NCI-H510A treated with DMSO at 0.1 percent for 48 hours (cell line): ENCODE data around the gene ABCB6.

ENCODE experiments used
- DNase-seq: peaks from one replicate; lab custom pipeline; 2025; lab: John Stamatoyannopoulos, UW

ABCB6 gene

DNA sequence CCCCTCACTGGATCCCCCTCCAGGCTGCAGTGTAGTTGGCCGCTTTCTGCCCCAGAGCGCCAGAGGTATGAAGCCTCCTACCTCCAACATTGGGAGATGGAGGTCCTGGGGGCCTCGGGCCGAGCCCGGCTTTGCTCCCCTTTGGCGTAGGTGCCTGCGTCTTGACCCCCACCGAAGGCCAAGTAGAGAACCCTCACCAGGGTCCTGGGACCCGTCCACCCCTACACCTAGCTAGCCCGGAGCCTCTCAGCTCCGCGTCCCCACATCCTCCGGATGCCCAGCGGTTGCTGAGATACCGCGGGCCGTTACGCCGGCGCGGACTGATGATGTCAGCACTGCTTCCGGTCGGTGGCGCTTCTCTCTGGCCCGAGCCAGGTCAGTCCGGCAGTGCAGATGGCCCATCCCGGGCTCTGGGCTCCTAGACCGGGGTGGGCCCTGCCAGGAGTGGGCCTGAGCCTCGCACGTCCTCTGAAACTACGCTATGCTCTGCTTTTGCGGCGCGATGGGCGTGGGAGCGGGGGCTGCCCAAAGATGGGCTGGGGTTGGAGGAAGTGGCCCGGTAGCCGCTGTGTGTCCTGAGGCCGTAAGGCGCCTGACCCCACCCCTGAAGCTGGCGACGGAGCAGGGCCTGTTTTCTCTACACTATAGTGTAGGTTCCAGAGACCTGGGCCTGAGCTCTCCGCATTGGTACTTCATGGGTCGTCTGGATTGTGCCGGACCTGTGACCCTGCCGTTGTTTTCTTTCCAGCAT is 26.6 kb upstream of the ABCB6 start, which contains the start of the genes GLB1L and STK16:
GLB1L (minus strand) TSS at position 297 of the 751 bp plus-strand sequence. CDS start 1,871 bp downstream, outside the sequence.
STK16 (plus strand) TSS at position 332 of the 751 bp plus-strand sequence. CDS start 521 bp downstream, outside the sequence.
- peak; percentile 84 for DNase-seq

DNA sequence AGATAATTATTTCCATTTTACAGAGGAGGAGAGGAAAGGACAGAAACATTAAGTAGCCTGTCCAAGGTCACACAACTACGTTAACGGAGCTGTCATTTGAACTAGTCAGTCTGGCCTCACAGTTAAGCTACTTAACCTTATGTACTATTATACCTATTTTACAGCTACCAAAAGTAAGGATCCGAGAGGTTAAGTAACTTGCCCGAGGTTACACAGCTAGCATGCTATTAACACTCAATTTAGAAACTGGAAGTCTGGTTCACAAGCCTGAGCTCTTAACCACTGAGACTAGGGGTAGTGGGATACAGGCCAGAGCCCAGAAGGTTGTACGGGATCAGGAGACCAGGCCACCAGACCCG is 26.0 kb upstream of the ABCB6 start:
- DNase-seq: no peak

DNA sequence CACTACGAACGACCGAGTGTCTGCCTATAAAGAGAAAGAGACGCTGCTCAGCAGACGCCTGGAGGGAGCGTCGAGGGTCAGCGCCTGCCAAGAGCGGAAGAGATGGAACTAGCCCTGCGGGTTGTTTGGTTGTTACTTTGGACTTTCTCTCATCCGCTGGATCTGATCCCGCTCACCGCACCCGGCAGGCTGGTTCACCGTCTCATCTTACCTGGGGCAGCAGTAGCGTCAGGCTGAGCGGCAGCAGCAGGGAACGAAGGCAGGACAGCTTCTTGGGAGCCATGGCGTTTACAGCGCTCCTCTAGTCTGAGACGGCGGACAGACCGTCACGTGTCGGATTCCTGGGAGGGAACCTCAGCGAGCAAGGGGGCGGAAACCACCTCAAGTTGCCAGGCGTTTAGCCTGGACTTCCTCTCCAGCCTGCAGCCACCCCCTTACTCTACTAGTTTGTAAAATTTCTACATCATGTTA is 24.6 kb upstream of the ABCB6 start:
- DNase-seq: no peak

DNA sequence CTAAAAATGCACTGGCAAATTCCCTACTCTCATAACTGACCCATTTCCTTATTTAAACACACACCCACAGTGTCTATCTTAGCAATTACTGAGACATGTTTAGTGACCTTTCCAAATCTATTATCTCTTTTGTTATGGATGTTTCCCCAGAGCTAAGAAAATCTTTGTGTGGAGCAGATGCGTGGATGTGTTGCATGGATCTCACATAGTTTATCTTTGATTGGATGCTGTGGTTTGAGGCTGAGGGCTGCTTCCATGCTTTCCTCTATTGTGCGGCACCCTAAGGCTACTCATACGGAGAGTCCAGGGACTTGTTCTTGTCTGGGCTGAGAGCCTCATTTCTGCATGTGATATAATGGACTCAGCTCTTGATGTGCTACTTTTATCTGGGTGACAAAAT is 15.6 kb upstream of the ABCB6 start:
- no peak for DNase-seq

DNA sequence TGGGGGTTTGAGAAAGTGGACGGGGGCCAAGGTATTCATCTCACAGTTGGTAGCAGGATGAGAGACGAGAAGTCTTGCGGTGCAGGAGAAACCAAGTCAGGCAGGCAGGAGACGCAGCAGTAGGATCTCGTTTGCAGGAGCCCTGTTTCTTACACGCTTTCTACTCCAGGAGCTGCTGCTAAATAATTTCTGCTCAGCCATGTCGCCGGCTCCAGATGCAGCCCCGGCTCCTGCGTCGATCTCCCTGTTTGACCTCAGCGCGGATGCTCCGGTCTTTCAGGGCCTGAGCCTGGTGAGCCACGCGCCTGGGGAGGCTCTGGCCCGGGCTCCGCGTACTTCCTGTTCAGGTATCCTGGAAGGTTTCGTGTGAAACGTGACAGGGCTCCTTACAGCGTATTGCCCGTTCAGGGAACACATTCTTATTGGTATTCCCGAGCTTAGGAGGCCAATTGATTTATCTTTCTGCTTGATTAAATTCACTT is 11.3 kb upstream of the ABCB6 start:
- peak; percentile 17 for DNase-seq

DNA sequence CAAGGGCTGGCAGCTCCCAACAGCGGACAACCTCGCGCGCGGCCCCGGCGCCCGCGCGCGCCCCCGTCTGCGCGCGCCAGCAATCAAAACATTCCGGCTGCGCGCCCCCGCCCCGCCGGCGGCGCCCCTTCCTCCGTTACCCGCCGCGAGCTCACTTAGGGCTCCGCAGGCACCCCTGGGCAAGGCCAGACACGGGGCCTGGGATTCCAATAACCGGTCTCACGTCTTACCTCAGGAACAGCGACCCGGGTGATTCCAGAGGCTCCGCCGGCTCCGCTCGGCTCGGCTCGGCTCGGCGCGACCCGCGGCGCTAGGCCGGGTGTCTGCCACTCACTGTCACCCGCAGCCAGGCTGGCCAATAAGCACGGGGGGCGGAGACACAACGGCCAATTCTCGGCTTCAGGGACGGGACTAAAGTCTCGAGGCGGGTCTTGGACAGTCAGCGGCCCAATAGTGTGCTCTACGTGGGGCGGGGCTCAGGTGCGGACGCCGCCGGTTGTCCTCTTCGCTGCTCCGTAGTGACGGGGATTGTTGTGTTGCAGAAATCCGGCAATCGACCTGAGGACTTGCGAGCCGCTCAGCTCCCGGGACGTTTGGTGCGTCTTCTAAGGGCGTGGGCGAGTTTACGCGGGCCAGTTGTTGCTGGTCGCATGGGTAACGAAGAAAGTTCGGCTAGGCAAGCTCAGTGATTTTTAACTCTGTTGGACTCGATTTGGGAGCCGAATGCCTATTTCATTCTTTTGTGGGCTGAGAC is 10.7 kb upstream of the ABCB6 start, which contains the start of the genes ANKZF1 and ATG9A:
ANKZF1 (plus strand) TSS at position 502 of the 754 bp plus-strand sequence. CDS start 452 bp downstream, outside the sequence.
ATG9A (minus strand) TSS at position 332 of the 754 bp plus-strand sequence. CDS start 1,612 bp downstream, outside the sequence.
- DNase-seq: peak; percentile 99

DNA sequence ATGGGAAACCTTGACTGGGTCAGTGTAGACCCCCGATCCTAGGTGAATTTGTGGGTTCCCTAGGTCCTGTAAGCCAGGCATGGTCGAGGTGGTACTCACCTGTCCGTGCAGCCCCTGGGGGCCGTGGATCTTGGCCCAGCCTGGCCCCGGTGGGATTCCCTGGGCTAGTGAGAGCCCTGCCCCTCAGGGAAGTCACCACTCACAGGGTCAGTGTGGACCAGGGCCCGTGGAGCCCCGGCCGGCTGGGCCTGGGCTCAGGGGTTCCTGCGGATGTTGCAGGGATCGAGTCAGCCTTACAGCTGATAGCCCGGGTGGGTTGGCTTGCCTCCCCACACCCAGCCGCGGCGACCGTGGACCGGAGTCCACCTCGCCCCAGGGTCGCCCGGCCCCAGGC is 10.2 kb upstream of the ABCB6 start:
- no peak for DNase-seq

DNA sequence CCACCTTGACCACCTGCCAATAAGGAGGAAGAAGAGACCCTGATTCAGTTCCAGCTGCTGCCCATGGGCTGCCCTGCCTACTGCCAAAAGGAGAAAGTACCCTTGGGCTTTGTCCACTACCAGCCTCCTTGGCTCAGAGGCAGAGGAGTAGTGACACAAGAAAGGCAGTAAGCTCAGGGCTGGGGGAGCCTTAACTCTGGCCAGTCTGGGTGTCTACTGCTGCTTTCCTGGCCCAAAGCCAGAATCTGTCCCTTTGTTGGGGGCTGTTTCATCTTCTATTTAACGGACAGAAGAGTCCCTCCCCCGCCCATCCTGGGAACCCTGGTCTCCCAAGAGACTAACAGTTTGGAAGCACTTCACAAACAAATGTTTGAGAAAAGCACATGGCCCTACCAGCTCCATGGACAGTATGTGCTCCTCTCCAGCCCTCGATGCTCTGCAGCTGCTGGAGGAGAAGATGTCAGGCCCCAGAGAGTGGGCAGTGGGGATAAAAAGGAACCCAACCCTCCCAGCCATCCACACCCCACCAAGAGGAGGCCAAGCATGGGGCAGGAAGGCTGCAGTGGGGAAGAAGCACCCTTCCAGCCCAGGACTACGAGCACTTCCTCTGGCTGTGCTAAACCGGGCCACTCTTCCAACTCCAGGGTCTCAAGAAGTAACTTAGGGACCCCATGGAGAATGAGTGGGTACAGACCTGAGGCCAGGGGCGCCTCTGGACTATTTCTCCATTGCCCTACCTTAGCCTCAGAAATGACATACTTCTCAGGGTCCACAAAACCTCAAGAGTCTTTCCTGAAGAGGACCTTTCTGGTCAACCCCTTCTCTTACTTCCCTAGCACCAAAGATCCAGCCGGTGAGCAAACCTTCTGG is 9.5 kb upstream of the ABCB6 start:
- DNase-seq: no peak

DNA sequence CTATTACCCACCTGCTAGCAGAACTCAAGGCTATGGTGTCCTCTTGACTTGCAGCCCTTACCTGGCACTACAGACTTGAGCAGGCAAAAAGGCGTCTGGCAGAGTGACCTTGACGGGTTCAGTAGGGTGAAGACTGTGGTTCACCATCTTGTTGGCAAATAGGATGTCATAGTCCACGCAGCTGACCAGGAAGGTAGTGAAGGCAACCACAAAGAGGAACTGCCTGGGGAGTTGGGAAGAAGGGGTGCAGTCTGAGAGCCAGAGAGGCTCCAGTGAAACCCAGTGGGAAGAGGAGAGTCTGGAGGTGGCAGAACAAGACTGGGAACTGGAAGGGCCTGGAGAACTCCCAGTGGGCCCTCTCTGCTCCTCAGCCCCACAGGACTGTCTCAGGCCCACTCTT is 6.6 kb upstream of the ABCB6 start:
- DNase-seq: no peak

DNA sequence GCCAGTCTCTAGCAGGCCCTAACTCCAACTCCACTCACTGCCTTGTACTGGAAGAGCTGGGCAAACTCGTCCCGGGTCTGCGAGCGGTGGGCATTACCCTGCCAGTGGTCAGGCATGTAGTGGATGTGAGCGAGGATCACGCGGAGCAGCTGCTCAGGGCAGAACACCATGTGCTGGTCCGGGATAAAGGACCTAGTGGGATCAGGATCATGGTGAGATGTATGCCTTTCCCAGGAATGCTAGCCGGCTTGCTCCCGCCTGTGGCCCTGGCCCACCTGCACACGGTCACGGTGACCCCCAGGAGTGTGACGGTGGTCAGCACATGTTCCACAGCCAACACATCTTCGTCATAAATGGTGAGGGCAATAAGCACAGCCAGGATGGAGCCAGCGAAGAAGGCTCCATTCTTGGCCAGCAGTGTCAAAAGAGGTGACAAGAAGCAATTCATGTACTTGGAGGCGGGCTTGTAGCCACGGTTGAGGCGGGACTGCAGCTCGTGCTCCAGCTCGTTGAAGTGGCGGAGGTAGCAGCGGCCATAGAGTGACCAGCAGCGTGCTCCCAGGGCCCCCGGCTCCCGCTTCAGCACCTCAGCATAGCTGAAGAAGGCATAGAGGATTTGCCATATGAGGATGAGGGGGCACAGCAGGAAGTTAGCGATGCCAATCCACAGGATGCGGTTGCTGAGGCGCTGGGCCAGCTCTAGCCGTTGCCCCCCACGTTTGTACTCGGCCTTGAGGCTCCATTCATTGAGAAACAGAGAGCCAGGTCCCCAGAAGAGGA is 5.3 kb upstream of the ABCB6 start:
- no peak for DNase-seq

DNA sequence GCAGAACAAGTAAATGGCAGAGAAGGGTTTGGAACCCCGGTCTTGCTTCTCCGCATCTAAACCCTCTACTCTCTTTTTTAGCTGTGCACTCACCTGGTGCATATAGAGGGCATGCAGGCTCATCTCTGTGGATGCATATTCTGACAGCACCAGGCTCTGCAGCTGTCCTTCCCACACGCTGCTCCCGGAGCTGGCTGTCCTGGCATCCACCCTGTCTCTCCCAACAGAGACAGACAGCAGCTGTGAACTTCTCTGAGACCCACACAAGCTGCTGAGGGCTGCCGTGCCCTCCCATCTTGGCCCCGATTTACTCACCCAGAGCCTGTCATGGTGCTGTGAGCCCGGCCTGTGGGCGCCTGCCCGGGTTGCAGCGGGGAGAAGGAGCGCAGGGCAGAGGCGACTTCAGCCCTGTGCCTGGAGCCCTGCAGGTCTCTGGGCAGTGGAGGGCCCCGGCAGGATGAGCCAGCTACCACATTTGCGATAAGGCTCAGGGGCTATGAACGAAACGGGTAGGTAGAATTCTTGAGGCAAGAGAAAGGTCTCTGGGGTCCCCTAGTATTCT is 3.3 kb upstream of the ABCB6 start:
- no peak for DNase-seq

DNA sequence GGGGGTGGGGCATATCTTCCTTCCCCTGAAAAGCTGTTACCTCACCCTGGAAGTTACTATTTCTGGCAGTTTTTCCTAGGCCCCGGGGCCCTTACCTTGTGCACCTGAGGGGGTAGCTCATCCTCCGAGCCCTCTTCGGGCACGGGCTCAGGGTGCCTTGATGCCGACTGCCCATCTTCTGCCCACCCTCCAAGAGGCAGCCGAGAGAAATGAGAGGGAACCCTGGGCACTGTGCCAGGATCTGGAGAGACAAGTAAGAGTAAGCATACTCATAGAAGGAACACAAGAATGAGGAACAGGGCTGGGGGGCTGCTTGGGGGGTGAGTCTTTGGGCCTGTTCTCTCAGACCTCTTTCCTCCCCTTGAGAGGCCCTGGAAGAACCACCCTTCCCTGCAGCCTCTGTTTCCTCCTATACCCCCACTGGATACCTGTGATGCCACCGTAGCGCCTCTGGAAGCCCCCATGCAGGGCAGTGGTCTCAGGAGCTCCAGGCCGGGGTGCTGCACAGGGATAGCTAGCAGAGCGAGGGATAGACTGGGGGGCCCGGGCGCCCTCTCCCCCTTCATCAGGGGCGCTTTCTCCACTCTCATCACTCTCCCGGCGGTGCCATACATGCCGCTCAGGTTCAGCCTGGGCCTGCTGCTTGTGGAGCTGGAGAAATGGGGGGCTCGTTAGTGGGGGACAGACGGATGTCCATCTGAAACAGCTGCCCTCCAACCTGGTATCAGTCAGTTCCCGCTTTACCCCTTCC is 2.1 kb upstream of the ABCB6 start:
- no peak for DNase-seq

DNA sequence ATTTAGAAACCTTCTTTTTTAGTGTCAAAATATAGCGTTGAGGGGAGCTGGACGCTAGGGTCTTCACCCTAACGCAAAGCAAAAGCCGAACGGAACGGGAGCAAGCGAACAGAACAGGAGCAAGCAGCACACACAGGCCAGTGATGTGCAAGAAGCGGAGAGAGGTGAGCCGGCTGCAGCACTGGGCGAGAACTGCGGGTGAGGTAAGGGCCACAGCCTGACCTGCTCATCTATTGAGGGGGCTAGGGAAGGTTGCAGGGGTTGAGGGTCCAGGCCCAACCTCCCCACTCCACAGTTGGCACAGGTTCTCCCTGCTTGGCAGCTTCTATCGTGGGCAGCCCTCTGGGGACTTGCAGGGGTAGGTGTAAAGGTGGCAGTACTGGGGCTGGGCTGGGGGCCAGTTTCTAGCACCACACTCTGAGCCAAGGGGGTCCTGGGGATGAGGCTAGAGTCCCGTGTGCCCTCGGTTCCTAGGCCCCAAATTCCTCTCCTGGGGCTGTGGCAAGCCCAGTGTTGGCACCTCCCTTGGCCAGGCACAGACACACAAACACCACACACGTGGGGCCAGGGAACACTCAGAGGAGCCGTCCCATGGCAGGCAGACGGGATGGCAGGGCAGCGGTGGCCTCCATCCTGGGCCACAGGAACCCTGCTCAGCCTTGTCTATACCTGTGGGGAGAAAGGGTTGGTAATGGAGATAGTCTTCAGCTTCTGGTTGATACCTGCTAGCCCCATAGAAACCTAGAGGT is 1.2 kb upstream of the ABCB6 start:
- DNase-seq: no peak

DNA sequence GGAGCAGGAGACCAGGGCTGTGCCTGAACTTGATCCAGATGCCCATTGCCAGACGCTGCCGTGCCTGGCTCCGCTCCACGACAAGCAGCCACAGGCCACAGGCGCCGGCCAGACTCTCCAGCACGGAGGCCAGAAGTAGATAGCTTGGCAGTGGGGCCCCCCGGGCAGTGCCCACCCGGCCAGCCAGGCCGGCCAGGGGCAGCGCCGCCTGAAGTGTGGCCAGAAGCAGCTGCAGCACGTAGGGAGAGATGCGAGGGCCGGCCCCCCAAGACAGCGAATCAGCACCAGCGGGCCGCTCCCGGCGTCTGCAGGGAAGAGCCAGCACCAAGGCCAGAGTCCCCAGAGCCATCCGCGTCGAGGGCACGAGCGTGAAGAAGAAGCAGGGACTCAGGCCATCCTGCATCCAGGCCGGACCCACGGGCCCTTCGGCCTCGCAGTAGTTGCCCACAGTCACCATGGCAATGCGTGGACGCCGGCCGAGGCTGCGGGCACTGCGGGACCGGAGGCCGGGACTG is 484 bp downstream of the ABCB6 start:
- peak; percentile 54 for DNase-seq

DNA sequence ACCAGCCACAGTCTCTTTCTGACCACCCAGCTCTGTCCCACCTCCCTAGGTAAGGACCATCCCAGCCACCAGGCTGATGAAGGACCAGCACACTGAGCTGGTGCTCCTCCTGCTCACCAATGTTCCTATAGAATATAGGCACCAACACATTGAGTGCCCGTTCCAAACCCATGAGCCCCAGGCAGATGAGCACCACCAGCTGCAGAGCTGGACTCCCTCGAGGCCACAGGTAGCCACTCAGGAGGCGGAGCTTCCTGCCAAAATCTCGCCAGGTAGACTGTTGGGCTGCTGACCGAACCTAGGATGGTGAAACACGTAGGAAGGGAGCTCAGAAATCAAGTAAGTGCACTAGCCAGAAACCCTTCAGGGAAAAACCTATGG is 2.2 kb downstream of the ABCB6 start:
- no peak for DNase-seq

DNA sequence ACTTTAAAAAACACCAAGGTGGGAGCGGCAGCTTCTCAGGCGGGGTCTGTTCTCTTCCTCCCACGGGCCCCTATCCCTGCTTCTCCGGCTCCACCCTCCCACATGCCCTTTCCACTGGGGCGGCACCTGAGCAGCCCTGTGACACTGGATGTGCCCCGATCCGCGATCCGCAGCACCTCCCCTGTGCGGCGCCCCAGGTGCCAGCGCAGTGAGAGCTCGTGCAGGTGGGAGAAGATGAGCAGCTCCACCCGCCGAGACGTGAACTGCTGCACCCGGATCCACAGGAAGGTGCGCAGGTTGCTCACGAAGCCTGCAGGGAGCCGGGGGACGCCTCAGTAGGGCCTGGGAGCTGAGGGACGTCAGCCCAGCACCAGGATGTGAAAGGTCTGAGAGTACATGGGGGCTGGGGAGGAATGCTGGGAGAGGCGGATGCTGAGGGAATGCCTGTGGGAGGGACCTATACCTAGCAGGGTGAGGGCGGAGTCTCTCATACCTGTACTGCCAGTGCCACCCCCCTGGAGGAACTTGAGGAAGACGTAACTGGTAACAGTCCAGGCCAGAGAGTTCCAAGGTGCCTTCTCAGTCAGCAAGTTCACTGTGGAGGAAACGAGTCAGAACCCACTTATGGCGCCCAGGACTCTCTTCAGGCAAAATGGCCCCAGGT is 2.8 kb downstream of the ABCB6 start:
- DNase-seq: no peak

DNA sequence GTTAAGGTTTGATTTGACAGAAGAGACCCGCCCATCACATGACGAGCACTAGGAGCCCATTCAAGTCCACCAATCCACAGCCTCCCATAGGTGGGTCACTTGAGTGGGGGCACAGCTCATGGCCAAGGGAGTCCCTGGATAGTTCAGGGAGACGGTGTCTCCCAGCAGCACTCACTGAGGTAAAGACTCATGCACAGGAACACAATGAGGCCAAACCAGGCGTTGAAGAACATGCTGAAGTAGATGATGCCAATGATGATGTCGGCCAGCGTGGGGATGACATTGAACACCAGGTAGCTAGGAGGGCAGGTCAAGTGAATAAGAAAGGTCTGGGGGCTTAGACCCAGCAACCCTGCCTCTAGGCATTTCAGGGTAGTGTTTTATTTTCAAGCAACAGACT is 4.0 kb downstream of the ABCB6 start:
- no peak for DNase-seq

DNA sequence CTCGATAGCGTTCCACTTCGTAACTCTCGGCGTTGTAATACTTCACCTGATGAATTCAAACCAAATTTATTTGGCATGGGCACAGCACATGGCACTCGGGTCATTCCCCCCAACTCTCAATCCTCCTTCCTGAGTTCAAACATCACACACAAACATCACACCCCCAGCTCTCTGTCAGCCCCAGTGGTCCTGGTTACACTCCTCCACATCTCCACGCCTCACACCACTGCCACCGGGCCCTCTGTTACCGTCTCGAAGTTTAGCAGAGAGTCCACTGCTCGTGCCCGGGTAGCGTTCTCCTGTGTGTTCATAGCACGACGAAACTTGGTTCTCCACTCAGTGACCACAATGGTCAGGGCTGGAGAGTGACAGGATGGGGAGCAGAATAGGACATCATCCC is 4.6 kb downstream of the ABCB6 start:
- DNase-seq: no peak
